GM21825 (cell line): Measurements from ENCODE around the gene VTI1A.
"Not testable (repeated sequence)": the region's sequence is repeated elsewhere in the genome, so short reads cannot be mapped to it uniquely, and the experiment has no call there.

Experiments
- ATAC-seq: cut with Tn5 transposase; IDR thresholded peaks from one replicate; pipeline ENCODE4 v1.9.1; 2021; ENCODE audit warnings: mild to moderate bottlenecking, moderate library complexity; ENCODE audit not compliant: unreplicated experiment

Gene VTI1A

DNA sequence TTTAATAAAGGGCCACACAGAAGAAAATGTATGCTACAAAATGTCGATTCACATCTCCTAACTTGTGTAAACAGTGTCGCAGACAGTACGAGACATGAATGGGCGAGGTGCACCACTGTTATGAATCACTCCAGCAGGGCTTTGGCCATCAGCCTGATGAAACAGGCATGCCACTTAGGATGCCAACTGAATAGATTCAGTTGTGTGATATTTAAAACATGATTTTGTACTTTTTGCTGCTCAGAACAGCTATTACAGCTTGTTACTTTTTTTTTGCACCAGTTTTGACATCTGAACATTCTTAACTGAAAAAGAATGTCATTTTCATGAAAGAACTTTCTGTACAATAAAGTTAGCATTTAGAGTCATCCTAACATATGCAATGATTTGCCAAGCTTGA is 138.1 kb downstream of the VTI1A start:
- ATAC-seq, result no peak

DNA sequence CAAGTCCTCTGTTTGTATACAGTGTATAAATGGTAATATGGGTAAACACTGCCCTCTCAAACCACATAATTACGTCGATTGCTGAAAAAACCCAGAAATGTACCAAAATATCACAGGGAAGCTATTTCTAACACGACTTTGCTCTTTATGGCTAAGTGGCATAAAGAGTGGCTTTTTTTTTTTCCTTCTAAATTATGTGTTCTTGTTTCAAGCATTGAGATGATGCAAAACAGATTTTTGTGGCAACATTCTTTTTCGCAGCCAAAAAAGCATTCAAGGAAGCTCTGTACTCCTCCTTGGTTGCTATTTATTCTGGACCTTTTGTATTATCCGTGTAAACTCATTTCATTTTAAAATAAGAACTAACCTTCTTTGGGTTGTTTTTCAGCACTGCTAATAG is 138.9 kb downstream of the VTI1A start:
- ATAC-seq, result no peak

GRCh38 chr10:112587729-112588128 is 140.7 kb downstream of the VTI1A start:
- no peak for ATAC-seq

DNA sequence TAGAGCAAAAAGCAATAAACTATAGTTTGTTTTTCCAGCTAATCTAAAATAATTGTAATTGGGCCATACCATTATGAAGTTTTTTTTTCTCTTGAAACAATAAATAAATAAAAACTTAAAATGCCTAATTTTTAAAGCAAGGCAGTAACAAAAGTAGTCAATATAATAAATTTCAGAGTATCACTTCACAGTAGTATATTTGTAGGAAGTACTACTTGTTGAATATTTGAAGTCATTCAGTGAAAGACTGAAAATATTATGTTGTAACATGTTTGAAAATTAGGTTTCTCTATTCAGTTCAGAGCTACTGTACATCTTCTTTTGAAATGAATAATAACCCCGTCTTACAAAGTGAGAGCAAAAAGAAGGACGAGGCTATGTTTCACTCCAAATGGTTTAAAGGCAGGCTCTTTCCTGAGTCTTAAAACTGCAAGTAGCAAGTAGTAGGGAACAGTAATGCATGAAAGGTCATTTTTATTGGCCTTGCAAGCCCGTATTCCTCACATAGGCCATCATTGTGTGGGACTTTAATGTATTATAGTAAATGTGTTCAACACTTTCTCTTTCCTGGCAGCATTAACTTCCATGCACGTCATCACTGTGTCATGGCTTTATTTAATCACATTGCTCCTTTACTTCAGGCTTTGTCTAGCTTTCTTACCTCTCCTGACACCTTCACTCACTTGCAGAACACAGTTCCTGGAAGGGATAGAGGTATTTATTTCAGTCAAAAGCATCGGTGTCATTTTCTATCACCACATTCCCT is 141.4 kb downstream of the VTI1A start:
- ATAC-seq, result no peak

DNA sequence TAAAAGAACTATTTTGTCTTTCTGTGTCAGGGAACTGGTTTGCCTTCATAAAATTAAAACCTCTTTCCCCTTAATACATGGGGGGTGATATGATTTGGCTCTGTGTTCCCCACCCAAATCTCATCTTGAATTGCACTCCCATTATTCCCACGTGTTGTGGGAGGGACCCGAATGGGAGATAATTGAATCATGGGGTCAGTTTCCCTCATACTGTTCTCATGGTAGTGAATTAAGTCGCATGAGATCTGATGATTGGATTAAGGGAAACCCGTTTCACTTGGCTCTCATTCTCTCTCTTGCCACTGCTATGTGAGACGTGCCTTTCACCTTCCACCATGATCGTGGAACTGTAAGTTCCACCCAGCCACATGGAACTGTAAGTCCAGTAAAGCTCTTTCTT is 142.1 kb downstream of the VTI1A start:
- ATAC-seq, result no peak

DNA sequence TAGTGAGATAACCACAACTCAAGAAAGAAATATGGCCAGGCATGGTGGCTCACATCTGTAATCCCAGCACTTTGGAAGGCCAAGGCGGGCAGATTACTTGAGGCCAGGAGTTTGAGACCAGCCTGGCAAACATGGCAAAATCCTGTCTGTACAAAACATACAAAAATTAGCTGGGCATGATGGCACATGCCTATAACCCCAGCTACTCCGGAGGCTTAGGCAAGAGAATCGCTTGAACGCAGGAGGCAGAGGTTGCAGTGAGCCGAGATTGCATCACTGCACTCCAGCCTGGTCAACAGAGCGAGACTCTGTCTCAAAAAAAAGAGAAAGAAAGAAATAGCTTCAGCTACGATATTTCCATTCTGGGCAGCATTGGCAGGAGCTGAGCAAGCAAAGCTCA is 143.8 kb downstream of the VTI1A start:
- ATAC-seq, result not testable (repeated sequence)

DNA sequence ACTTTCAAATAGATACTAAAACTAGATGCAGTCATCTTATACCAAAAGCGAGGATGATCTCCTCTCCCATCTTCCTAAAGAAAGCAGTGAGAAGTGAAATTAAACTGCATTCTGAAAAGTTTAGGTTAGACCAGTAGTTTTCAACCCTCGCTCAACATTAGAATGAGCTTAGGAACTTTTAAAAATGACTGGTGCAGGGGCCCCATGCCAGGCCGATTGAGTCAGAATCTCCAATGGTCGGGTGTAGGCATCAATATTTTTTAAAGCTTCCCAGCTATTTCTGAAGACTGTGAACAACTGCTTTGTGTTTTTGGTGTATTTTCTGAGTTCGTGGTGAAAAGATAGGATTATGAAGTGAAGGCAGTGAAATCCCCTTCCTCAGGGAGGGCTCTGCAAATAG is 146.0 kb downstream of the VTI1A start:
- ATAC-seq, result no peak

DNA sequence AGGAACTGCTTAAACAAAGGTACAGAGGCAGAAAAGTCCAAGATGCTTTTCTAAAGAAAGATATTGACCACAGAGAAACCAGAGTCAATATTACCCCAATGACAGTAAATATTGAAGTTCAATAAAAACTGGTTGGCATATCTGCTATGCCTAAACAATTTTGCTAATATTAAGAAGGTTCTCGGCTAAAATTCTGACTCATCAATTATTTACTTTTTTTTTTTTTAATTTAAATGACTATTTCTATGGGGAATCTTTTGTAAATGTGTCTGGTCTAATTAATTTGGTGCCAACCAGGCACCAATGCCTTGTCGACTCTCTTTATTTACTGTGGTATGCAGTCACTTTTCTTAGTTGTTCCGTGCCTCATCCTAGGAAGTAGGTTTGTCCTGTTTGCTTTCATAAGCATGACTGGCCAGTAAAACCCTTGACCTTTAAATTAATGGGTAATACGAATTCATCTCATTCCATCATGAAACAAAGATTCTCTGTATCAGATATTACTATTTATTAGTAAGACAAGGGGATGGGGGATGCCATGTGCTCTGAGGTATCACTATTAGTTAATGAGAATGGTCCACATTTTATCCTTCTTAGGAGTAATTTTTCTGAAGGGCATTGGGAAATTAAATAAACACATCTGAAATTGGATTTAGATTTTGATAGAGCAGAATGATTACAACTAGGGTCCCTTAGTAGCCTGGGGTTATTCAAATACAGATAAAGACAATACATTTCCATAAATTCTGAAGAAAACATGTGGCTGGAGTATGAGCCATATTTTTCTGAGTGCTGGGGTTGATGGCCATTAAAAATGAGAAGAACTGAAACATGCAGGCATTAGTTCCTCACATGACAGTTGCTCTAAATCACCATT is 154.4 kb downstream of the VTI1A start:
- no peak for ATAC-seq

GRCh38 chr10:112603062-112603461 is 156.0 kb downstream of the VTI1A start:
- no peak for ATAC-seq

- ATAC-seq, result no peak
These were observed 158.0 kb downstream of the VTI1A start for GRCh38 chr10:112605063-112605462.

GRCh38 chr10:112607506-112607905 is 160.5 kb downstream of the VTI1A start:
- no peak for ATAC-seq

DNA sequence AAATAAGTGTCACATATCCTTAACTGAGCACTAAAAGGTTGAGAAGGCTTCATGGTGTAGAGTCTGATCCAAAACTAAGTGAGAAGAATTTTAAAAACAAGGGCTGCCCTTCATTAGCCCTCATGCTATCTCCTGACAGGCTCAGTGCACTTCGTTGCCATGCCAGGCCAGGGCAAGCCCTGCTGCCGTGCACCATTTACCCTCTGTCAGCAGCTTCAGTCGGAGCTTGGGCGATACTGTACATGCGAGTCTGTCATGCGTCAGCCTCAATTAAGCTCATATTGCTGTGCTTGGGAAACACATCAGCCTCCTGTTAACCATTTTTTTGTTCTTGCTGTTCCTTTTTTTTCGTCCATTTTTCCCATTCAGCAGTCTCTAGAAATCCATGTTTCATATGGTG is 166.6 kb downstream of the VTI1A start:
- no peak for ATAC-seq

- no peak for ATAC-seq
These were observed 167.1 kb downstream of the VTI1A start for GRCh38 chr10:112614072-112614471.

DNA sequence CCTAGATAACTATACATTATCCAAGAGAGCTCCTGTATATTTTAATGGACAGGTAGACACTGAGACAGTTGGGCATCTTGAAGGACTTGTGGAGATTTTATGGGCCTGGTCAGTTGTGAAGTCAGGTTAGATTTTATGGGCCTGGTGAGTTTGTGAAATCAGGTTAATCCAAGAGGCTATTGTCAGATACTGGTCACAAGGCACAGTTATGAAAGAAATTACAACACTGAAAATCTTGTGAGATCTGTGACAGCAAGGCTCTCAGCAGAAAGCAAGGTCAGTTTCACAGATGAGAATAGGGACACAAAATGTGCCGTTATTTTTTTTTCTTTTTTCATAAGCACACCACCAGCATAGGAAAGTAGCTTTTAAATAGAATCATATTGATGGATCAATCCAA is 167.6 kb downstream of the VTI1A start:
- ATAC-seq, result no peak

DNA sequence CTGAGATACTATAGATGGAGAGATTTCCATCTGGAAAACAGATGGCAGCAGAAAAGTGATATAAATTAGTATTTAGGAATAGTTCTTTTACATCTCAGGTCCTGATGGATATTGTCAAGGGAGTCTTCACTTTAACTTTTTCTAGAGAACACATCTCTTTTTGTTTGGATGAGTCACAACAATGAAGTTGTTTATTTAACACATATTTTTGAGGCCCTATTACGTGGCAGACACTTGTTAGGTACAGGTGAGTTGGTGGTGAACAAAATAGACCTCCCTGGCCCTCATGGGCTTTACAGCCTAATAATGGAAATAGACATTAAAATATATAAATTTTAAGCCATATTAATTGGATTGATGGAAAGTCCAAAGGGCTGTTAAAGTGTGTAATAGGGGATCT is 168.3 kb downstream of the VTI1A start:
- no peak for ATAC-seq

DNA sequence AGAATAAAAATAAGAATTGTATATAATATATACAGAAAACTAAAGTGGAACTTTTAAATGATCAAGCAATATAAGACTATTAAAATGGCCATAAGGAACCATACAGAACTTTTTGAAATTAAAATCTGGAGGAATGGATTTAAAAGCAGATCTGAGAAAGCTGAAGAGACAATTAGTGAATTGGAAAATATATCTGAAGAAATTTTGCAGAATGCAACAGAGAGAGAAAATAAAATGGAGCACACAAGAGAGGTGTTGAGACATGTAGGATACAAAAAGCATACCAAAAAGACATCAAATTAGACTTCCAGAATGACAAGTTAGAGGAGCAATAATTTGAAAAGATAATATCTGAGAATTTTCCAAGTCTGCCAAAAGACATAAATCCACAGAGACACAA is 169.6 kb downstream of the VTI1A start:
- no peak for ATAC-seq

DNA sequence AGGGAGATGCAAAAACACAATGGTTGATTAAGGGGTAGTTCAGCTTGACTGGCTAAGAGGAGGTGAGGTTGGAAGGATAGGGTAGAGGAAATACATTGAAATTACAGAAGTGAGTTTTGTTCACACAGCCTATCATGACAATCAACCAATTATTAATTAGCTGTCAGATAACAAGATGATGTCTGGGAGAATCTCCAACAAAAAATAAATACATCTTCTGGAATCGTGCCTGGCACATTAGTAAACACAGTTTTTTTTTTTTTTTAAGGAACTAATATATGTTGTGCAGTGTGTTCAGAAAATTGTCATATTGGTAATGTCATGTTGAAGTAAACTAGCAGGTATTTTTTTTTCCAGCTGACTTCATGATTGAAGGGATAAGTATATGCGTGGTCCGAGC is 171.8 kb downstream of the VTI1A start:
- ATAC-seq, result no peak

DNA sequence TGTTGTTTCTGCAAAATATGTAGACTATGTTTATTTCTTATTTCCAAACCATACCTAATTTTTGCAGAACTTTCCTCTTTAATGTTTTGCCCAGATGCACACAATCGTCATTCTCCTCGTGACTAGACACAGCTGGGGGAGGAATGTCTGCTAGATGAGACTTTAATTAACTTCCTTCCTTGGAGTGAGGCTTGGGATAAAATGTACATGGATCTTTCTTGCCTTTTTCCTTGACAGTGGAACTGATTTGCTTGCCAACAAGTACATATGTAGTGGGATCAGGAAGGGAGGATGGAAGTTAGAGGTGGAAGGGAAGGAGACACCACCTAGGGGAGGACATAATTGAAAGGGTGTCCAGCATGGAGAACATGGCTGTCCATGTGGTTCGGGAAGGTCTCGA is 172.5 kb downstream of the VTI1A start:
- no peak for ATAC-seq

GRCh38 chr10:112622786-112623185 is 175.8 kb downstream of the VTI1A start:
- no peak for ATAC-seq

- no peak for ATAC-seq
These were observed 177.6 kb downstream of the VTI1A start for GRCh38 chr10:112624546-112625048.

GRCh38 chr10:112628951-112629609 is 182.1 kb downstream of the VTI1A start:
- no peak for ATAC-seq
